ENCODE results near the gene TOGARAM2. TPM values are rescaled to one million over a fixed set of nuclear protein-coding genes. Genes with fewer than 3 reads are reported as not detected.

The TOGARAM2 gene
- total RNA-seq, 1 experiment from 2014 or later: 0.75 TPM

DNA sequence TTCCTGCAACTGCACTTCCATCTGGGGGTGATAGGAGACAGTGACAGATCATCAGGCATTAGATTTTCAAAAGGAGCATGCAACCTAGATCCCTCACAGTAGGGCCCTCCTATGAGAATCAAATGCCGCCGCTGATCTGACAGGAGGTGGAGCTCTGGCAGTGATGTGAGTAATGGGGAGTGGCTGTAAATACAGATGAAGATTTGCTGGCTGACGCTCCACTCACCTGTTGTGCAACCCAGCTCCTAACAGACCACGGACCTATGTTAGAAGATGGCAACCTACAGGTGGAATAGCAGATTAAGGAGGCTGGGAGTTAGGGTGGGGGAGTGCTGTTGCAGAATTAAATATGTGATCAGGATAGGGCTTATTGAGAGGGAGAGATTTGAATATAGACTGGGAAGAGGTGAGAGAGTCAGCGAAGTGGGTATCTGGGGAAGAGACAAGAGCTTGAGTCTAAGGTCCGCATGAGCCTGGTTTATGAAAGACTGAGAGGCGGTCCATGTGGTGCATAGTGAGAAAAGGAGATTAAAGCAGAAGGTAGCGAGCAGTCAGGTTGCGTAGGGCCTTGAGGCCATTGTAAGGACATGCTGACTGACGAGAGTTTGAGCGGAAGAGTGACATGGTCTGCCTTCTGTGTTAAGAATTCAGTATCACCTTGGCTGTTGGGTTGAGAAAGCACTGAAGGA lies 31.3 kb upstream of the TOGARAM2 start:
- intact Hi-C loops (cut with micrococcal nuclease; ENCODE audit: unreplicated experiment): no loop called here
- H3K4me3 ChIP-seq (ENCODE audit: low read depth, low read length, poor library complexity, severe bottlenecking): no peak overlapping the region
- H3K36me3 ChIP-seq (ENCODE audit: insufficient read depth, low read length, poor library complexity, severe bottlenecking): peaks cover 49% of the 10 kb centered on the region
- no peak overlapping the region for H3K27ac ChIP-seq (ENCODE audit: low read depth, low read length, poor library complexity, severe bottlenecking)
- ChIA-PET POLR2A (ENCODE audit: low non-redundant PET) (no interaction called here), CTCF (no interaction called here)
- no peak for TF ChIP-seq EZH2 (IDR thresholded peaks at IDR 0.05; ENCODE audit: borderline replicate concordance, low read depth, low read length, poor library complexity, severe bottlenecking)
- TF ChIP-seq, protein P1, sequence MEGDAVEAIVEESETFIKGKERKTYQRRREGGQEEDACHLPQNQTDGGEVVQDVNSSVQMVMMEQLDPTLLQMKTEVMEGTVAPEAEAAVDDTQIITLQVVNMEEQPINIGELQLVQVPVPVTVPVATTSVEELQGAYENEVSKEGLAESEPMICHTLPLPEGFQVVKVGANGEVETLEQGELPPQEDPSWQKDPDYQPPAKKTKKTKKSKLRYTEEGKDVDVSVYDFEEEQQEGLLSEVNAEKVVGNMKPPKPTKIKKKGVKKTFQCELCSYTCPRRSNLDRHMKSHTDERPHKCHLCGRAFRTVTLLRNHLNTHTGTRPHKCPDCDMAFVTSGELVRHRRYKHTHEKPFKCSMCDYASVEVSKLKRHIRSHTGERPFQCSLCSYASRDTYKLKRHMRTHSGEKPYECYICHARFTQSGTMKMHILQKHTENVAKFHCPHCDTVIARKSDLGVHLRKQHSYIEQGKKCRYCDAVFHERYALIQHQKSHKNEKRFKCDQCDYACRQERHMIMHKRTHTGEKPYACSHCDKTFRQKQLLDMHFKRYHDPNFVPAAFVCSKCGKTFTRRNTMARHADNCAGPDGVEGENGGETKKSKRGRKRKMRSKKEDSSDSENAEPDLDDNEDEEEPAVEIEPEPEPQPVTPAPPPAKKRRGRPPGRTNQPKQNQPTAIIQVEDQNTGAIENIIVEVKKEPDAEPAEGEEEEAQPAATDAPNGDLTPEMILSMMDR (conservative IDR thresholded peaks at IDR 0.05; ENCODE audit: low read depth, low read length): no peak
- no peaks in the 10 kb centered on the region for H3K27me3 ChIP-seq (replicated peaks; ENCODE audit: insufficient read depth, low read depth, low read length, poor library complexity)
- H3K9me3 ChIP-seq (ENCODE audit: low read depth, low read length, poor library complexity, severe bottlenecking): peaks cover 11% of the 10 kb centered on the region
- peaks cover 3% of the 10 kb centered on the region for H3K4me1 ChIP-seq (ENCODE audit: insufficient read depth, low read length, poor library complexity, severe bottlenecking)
- no peak for DNase-seq (ENCODE audit: low spot score)
- BruUV-seq (replicated peaks): no TSS peak

DNA sequence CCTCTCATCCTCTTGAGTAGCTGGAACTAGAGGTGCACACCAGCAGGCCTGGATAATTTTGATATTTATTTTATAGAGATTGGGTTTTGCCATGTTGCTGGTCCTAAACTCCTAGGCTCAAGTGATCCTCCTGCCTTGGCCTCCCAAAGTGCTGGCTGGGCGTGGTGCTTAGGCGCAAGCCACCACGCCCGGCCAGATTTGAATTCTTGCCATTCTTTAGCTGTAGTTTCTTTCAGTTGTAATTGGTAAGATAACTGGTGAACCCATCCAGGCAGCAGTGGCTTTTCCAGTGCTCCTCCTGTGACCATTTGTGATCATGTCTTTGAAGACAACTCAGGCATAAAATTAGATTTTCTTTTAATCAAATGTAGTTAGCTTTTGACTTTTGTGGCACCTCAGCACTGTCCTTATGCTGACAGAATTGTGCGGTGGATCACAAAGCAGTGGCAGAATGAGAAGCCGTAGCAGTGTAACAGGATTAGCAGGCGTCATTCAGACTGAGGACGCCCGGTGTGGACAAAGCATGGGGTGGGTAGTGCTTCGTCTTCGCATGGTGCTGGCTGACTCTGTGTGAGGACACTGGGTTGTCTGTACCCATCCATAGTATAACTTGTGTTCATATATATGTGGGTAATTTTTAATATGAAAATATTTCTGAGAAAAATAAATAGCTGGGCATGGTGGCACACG lies 30.0 kb upstream of the TOGARAM2 start:
- CTCF ChIA-PET: no interaction called here
- Histone ChIP-seq H3K36me3 (ENCODE audit: insufficient read depth, low read length, poor library complexity, severe bottlenecking) (peaks cover 36% of the 10 kb centered on the region), H3K4me1 (ENCODE audit: insufficient read depth, low read length, poor library complexity, severe bottlenecking) (peaks cover 6% of the 10 kb centered on the region), H3K27me3 (replicated peaks; ENCODE audit: insufficient read depth, low read depth, low read length, poor library complexity) (no peaks in the 10 kb centered on the region), H3K9me3 (ENCODE audit: low read depth, low read length, poor library complexity, severe bottlenecking) (peaks cover 11% of the 10 kb centered on the region), H3K4me3 (ENCODE audit: low read depth, low read length, poor library complexity, severe bottlenecking) (no peak overlapping the region), H3K27ac (ENCODE audit: low read depth, low read length, poor library complexity, severe bottlenecking) (peak overlapping the region; percentile 19)
- intact Hi-C loops (cut with micrococcal nuclease; ENCODE audit: unreplicated experiment): no loop called here
- BruUV-seq (replicated peaks): no TSS peak
- DNase-seq (ENCODE audit: low spot score): peak; percentile 61
- POLR2A ChIA-PET (ENCODE audit: low non-redundant PET): no interaction called here
- TF ChIP-seq, protein P1 (conservative IDR thresholded peaks at IDR 0.05; ENCODE audit: low read depth, low read length): no peak
- TF ChIP-seq EZH2 (IDR thresholded peaks at IDR 0.05; ENCODE audit: borderline replicate concordance, low read depth, low read length, poor library complexity, severe bottlenecking): no peak

DNA sequence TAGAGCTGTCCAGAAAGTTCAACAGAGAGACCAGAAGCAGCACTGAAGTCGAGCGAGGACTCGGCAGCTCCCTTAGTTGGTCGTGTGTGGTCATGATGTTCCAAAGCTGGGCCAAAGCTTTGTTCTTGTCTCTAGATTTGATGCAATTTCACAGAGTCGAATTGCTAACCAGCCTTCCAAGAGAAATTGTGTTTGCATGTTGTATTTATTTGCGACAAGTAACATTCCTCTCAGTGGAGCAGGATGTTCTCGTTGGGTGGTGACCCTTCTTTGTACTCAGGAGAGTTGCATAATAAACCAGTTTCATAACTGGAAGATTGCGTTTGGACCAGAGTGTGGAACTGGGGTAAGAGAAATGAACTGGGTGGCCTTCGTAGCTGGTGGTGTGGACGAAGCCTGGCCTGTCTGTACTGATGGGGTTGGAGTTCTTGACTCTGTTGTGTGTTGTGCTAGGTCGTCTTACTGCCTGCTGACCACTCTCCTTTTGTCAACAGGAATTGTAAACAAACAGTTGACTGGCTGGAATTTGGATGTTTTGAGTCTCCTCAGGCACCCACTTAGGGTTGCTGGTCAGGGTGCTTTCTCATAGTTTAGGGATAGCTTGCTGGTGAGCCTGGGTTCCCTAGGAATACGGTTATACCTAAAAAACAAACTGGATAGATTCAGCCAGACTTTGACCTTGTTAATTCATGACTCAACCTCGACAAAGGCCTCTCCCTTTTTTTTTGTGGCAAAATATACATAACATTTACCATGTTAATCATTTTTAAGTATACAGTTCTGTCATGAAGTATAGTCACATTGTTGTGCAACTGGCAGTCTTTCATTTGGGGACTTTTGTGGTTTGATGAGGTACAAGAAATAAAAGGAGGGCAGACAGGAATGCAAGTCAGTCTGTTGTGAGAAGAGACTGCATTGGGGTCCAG lies 28.9 kb upstream of the TOGARAM2 start:
- Histone ChIP-seq H3K9me3 (ENCODE audit: low read depth, low read length, poor library complexity, severe bottlenecking) (peaks cover 11% of the 10 kb centered on the region), H3K27ac (ENCODE audit: low read depth, low read length, poor library complexity, severe bottlenecking) (peak overlapping the region; percentile 19), H3K36me3 (ENCODE audit: insufficient read depth, low read length, poor library complexity, severe bottlenecking) (peaks cover 25% of the 10 kb centered on the region), H3K4me3 (ENCODE audit: low read depth, low read length, poor library complexity, severe bottlenecking) (no peak overlapping the region), H3K27me3 (replicated peaks; ENCODE audit: insufficient read depth, low read depth, low read length, poor library complexity) (no peaks in the 10 kb centered on the region), H3K4me1 (ENCODE audit: insufficient read depth, low read length, poor library complexity, severe bottlenecking) (peaks cover 12% of the 10 kb centered on the region)
- no TSS peak for BruUV-seq (replicated peaks)
- CTCF ChIA-PET: no interaction called here
- POLR2A ChIA-PET (ENCODE audit: low non-redundant PET): no interaction called here
- TF ChIP-seq, protein P1 (conservative IDR thresholded peaks at IDR 0.05; ENCODE audit: low read depth, low read length): no peak
- no peak for TF ChIP-seq EZH2 (IDR thresholded peaks at IDR 0.05; ENCODE audit: borderline replicate concordance, low read depth, low read length, poor library complexity, severe bottlenecking)
- DNase-seq (ENCODE audit: low spot score): no peak
- intact Hi-C loops (cut with micrococcal nuclease; ENCODE audit: unreplicated experiment): no loop called here

Data from A673 (cell line).